Adrenal gland (tissue), 5 donors: ENCODE data around the gene OR51I2.

ENCODE experiments used
- POLR2A ChIP-seq, 2 donors: fragments of 450-650 bp; IDR thresholded peaks; one replicate each; pipeline ENCODE4 v1.6.1; 2017; ENCODE audit warnings: antibody characterized with exemption in 2 of 2, mild to moderate bottlenecking in 2 of 2, moderate library complexity in 1 of 2
- TF ChIP-seq, protein P1 (sequence below), 6 experiments: fragments of 450-650 bp in 4 of 6; fragments of 200-600 bp in 2 of 6; sonication (generic) in 1 of 6; IDR thresholded peaks; 1 replicate in 5 of 6; 2 replicates in 1 of 6; pipeline versions ENCODE4 v1.5.1 to v1.8.0; 2016 to 2021; ENCODE audit warnings: antibody characterized with exemption in 6 of 6, mild to moderate bottlenecking in 2 of 6, moderate library complexity in 1 of 6
- donor health status: DM: no; HTN: no; CAD: no.

DNA sequence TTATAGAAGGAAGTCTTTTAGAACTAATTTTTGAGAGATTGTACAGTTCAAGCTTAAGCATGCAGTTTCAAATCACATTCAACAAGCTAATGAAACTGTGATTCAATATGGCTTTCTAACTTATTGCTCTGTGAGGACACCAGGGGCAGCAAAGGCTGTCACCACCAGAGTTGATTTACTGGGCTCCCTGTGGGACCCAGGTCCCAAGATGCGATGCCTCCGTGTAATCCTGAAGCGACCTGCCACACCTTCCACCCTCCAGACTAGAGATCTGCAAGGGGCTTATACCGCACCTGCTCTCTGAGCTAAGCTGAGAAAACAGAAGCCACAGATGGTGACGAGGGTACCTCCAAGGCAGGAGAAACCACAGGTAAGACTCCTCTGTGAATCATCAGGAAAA, 28.1 kb upstream of the OR51I2 start:
- TF ChIP-seq, protein P1, sequence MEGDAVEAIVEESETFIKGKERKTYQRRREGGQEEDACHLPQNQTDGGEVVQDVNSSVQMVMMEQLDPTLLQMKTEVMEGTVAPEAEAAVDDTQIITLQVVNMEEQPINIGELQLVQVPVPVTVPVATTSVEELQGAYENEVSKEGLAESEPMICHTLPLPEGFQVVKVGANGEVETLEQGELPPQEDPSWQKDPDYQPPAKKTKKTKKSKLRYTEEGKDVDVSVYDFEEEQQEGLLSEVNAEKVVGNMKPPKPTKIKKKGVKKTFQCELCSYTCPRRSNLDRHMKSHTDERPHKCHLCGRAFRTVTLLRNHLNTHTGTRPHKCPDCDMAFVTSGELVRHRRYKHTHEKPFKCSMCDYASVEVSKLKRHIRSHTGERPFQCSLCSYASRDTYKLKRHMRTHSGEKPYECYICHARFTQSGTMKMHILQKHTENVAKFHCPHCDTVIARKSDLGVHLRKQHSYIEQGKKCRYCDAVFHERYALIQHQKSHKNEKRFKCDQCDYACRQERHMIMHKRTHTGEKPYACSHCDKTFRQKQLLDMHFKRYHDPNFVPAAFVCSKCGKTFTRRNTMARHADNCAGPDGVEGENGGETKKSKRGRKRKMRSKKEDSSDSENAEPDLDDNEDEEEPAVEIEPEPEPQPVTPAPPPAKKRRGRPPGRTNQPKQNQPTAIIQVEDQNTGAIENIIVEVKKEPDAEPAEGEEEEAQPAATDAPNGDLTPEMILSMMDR (IDR thresholded peaks at IDR 0.05), result no peak
- TF ChIP-seq POLR2A (IDR thresholded peaks at IDR 0.05), result no peak
